Ascending aorta (tissue), 2 donors: Measurements from ENCODE around the gene STK17B. TPM values are rescaled to one million over a fixed set of nuclear protein-coding genes. Genes with fewer than 3 reads are reported as not detected.

ENCODE experiments used
- DNase-seq, 2 donors: peaks; one replicate each; pipeline ENCODE4 v3.0.0-alpha.2; 2019; ENCODE audit warnings: low spot score in 2 of 2
- H3K27ac ChIP-seq, 2 donors: fragments of 200-600 bp; sonication (generic); one replicate each; pipeline ENCODE4 v1.5.1; 2016 to 2017; ENCODE audit warnings: mild to moderate bottlenecking in 1 of 2
- H3K27me3 ChIP-seq: fragments of 200-600 bp; sonication (generic); one replicate; pipeline ENCODE4 v1.5.1; 2017
- H3K36me3 ChIP-seq, 2 donors: fragments of 200-600 bp; sonication (generic); one replicate each; pipeline ENCODE4 v1.5.1; 2016
- H3K4me1 ChIP-seq, 2 donors: fragments of 200-600 bp; sonication (generic); one replicate each; pipeline ENCODE4 v1.5.1; 2016 to 2017; ENCODE audit warnings: mild to moderate bottlenecking in 1 of 2
- H3K4me3 ChIP-seq, 2 donors: fragments of 200-600 bp; sonication (generic); one replicate each; pipeline ENCODE4 v1.5.1; 2016 to 2017; ENCODE audit warnings: mild to moderate bottlenecking in 1 of 2
- H3K9me3 ChIP-seq, 2 donors: fragments of 200-600 bp; sonication (generic); one replicate each; pipeline ENCODE4 v1.5.1; 2016
- CTCF ChIP-seq, 3 experiments: fragments of 200-600 bp in 2 of 3; fragments of 450-650 bp in 1 of 3; sonication (generic) in 2 of 3; IDR thresholded peaks; one replicate each; pipeline ENCODE4 v1.5.1; 2016 to 2019; ENCODE audit warnings: antibody characterized with exemption in 3 of 3, mild to moderate bottlenecking in 1 of 3, moderate library complexity in 1 of 3
- intact Hi-C: fragments of 100-400 bp; cut with DNase I; formaldehyde crosslinking; loops from one replicate; pipeline ENCODE4 v1.15.1; 2023
- total RNA-seq: library from RNA; depleted of rRNA; stranded (reverse); fragments of >200 nt; gene quantifications from one replicate; pipeline ENCODE4 v1.1.0, GENCODE V29; 2016

The STK17B gene
- total RNA-seq, 1 donor from 2014 or later: 8.4 TPM

GRCh38 chr2:196137271-196137670, 34.1 kb downstream of the STK17B start:
- intact Hi-C loops: no loop called here
- H3K4me3 ChIP-seq: no peak overlapping the region

GRCh38 chr2:196136151-196136550, 35.2 kb downstream of the STK17B start:
- intact Hi-C loops: no loop called here
- Histone ChIP-seq H3K27ac (no peak overlapping the region), H3K4me3 (no peak overlapping the region), H3K27me3 (no peaks in the 10 kb centered on the region), H3K9me3 (peaks cover 5 to 26% of the 10 kb centered on the region in 2 donors), H3K36me3 (peaks cover 31 to 53% of the 10 kb centered on the region in 2 donors), H3K4me1 (no peaks in the 10 kb centered on the region)
- no peak for DNase-seq
- no peak for TF ChIP-seq CTCF (IDR thresholded peaks at IDR 0.05)

More at GRCh38 chr2:196137271-196137670, 34.1 kb downstream of the STK17B start:
- Histone ChIP-seq H3K27me3 (no peaks in the 10 kb centered on the region), H3K4me1 (no peaks in the 10 kb centered on the region), H3K27ac (no peak overlapping the region), H3K9me3 (peaks cover 2 to 15% of the 10 kb centered on the region in 2 donors), H3K36me3 (peaks cover 31 to 59% of the 10 kb centered on the region in 2 donors)
- TF ChIP-seq CTCF (IDR thresholded peaks at IDR 0.05): no peak
- no peak for DNase-seq

GRCh38 chr2:196131949-196132925, 39.1 kb downstream of the STK17B start:
- no peak for TF ChIP-seq CTCF (IDR thresholded peaks at IDR 0.05)
- Histone ChIP-seq H3K9me3 (peaks cover 21 to 39% of the 10 kb centered on the region in 2 donors), H3K4me1 (no peaks in the 10 kb centered on the region), H3K4me3 (no peak overlapping the region), H3K27ac (no peak overlapping the region), H3K27me3 (no peaks in the 10 kb centered on the region), H3K36me3 (peaks cover 12 to 16% of the 10 kb centered on the region in 2 donors)
- intact Hi-C loops: no loop called here
- no peak for DNase-seq

- no peaks in the 10 kb centered on the region for H3K27me3 ChIP-seq
- H3K9me3 ChIP-seq: peaks cover 21 to 39% of the 10 kb centered on the region in 2 donors
- peaks cover 9 to 10% of the 10 kb centered on the region in 2 donors for H3K36me3 ChIP-seq
- intact Hi-C loops: no loop called here
- H3K4me1 ChIP-seq: no peaks in the 10 kb centered on the region
- no peak overlapping the region for H3K27ac ChIP-seq
- no peak for DNase-seq
- no peak overlapping the region for H3K4me3 ChIP-seq
- TF ChIP-seq CTCF (IDR thresholded peaks at IDR 0.05): peak in 2 of 3 experiments; percentile 21 to 41
Observed at GRCh38 chr2:196131384-196131937, 39.9 kb downstream of the STK17B start.

- no peak for DNase-seq
- Histone ChIP-seq H3K4me3 (no peak overlapping the region), H3K27ac (no peak overlapping the region), H3K36me3 (peaks cover under 1 to 4% of the 10 kb centered on the region in 2 donors), H3K27me3 (no peaks in the 10 kb centered on the region), H3K4me1 (peaks cover 0 to 8% of the 10 kb centered on the region in 2 donors), H3K9me3 (peaks cover 21 to 39% of the 10 kb centered on the region in 2 donors)
- intact Hi-C loops: no loop called here
- TF ChIP-seq CTCF (IDR thresholded peaks at IDR 0.05): no peak
Observed at GRCh38 chr2:196130039-196130825, 41.1 kb downstream of the STK17B start.
